ENCODE results near the gene CLEC3B. TPM values are rescaled to one million over a fixed set of nuclear protein-coding genes. Genes with fewer than 3 reads are reported as not detected.
A peak's percentile ranks its signal among the peaks of the same experiment; 100 is the strongest.
"Not testable (repeated sequence)": the region's sequence is repeated elsewhere in the genome, so short reads cannot be mapped to it uniquely, and the experiment has no call there.

Gene CLEC3B
- total RNA-seq, 1 experiment from 2014 or later = 1.7 TPM

DNA sequence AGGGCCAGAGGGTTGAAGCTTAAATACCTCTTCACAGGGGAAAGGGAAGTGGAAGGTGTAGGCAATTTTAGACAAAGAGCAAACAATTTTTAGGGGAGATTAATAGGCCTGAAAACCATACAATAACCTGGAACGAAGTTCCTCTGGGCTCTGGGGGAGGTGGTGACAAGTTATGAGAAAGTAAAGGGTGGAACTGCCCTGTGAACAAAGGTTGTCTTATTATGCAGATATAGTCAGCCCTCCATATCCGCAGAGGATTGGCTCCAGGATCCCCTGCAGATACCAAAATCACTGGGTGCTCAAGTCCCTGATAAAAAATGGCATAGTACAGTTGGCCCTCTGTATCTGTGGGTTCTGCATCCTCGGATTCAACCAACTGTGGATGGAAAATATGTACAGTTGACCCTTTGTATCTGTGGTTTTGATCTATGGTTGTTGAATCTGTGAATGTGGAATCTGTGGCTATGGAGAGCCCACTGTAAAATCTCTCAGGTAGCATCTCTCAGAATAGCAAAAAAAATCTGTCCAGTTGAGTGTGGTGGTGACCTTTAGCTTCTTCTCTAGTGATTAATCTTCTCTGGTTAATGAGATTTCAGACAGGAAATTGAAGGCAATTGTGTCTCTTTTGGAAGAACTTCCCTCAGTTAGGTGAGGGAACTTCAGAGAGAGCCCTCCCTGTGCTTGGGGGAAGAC lies 40.2 kb downstream of the CLEC3B start:
- peak; percentile 75 for DNase-seq (ENCODE audit: low read depth)

DNA sequence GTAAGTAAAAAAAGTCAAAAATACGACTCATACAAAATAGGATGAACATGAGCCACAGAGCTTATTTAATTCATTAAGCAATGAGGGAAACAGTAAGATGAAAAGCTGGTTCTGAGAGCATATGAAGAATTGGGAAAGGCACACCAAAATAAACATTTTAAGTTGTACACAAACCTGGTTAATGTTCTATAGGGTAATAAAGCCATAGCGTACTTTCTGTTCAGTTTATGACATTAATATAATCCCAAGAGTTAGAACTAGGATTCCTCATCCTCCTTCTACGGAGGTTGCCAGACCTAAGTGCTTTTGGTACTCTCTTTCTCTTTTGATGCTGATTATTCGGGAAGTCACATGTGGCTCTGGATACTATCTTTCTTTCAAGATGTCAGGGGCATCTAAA lies 41.4 kb downstream of the CLEC3B start:
- no peak for DNase-seq (ENCODE audit: low read depth)

DNA sequence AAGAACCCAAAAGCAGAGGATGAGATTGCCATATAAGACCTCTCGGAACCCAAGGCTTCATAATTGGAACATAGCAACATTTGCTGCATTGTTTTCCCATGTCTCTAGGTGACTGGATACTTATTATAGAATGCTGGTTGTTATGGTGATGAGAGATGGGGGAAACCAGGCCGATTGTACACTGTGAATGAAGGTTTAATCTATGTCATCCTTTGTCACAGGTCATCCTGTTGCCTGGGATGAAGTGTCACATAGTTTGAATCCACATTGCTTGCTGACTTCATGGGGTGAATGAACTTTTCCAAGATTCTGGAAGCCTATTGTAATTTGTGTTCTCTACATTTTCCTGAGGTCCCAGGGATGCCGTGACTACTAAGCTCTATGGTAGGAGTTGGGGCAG lies 41.8 kb downstream of the CLEC3B start:
- no peak for DNase-seq (ENCODE audit: low read depth)

DNA sequence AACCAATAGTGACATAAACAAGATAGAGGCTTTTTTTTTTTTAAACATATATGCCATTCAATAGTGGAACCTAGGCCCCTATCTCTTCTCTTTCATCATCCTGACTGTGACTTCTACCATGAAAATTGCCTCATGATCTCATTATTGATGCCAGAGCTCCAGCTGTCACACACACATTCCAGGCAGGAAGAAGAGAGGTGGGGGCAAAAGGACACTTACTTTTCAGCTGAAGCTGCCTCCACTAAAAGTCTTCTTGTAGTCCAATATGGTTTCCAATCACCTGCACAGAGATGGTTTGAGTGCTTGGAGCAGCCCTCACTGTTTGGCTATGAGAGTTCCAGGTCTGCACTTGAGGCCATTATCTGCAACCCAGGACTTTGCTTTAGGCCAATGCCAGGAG lies 45.0 kb downstream of the CLEC3B start:
- no peak for DNase-seq (ENCODE audit: low read depth)

DNA sequence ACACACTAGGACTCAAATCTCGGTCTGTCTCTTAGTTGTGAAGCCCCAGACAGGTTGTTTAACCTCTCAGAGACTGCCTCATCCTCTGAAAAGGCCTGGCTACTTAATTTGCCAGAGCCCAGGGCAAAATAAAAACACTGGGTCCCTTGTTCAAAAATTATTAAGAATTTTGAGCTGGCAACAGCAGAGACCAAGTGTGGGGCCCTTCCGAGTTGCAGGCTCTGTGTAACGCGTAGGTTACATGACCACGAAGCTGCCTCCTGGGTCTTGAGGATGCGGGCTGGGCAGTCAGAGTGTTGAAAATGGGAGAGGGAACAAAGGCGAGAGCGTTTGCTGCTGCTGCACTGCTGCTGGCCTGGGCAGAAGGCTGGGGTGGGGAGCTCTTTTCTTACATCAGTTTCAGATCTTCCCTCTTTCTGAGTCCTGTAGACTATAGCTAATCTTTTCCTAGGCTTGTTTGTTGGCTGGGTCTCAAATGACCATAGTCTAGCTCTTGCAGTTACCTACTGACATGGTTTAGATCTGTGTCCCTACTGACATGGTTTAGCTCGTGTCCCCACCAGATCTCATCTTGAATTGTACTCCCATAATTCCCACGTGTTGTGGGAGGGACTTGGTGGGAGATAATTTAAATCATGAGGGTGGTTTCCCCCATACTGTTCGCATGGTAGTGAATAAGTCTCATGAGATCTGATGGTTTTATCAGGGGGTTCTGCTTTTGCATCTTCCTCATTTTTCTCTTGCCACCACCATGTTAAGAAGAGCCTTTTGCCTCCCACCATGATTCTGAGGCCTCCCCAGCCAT lies 49.9 kb downstream of the CLEC3B start:
- no peak for DNase-seq (ENCODE audit: low read depth)

DNA sequence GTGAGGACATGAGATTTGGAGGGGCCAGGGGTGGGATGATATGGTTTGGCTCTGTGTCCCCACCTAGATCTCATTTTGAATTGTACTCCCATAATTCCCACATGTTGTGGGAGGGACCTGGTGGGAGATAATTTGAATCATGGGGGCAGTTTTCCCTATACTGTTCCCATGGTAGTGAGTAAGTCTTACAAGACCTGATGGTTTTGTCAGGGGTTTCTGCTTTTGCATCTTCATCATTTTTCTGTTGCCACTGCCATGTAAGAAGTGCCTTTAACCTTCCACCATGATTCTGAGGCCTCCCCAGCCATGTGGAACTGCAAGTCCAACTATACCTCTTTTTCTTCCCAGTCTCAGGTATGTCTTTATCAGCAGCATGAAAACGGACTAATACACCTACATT lies 52.2 kb downstream of the CLEC3B start:
- DNase-seq (ENCODE audit: low read depth) = not testable (repeated sequence)

DNA sequence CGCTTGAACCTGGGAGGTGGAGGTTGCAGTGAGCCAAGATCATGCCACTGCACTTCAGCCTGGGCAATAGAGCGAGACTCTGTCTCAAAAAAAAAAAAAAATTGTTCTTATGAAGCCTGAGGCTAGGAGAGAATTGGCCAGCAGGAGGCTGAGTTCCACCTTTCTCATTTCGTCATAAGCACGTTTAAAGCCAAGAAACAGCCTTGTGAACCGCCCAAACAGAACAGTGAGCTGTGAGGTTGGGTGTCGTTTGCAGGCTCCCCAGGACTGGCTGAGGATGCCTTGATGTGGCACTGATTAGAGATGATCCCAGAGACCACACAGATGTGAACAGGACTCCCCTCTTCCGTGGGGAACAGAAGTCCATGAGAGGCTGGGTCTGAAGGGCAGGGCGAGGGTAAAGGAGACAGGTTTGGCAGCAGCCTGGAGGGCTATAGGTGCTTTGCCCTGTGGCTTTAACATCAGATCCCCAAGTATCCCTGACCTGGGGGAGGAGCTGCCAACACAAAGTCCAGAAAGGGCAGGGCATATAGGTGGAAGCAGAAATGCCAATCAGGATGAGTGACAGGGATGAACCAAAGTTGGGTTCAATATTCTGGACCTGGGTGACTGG lies 52.9 kb downstream of the CLEC3B start:
- peak; percentile 47 for DNase-seq (ENCODE audit: low read depth)

DNA sequence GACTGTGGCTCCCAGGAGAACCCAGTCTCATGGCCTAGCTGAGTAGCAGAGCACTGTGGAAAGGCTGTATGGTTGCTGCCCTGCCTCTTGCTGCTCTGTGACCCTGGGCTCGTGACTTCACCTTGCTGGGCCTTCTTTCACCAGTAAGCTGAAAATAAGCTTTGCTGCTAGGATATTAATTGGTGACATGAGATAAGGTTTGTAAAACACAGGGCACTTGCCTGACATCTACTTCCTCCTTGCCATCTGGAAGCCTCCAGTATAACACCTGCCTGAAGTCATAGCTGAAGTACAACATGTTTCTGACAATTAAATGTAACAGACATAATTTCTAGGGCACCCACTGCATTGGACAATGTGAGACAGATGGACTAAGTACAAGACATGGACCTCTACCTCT lies 53.6 kb downstream of the CLEC3B start:
- DNase-seq (ENCODE audit: low read depth) = no peak

DNA sequence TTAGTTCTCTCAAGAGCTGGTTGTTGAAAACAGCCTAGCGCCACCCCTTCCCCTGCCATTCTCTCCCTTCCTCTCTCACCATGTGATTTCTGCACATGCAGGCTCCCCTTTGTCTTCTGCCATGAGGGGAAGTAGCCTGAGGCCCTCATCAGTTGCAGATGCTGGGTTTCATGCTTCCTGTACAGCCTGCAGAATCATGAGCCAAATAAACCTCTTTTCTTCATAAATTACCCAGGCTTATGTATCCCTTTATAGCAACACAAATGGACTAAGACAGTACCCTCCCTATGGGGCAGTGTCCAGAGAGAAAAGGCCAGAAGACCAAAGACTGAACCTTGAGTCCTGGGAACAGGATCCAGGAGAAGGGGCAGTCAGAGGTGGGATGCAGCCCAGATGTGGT lies 54.7 kb downstream of the CLEC3B start:
- DNase-seq (ENCODE audit: low read depth) = no peak

DNA sequence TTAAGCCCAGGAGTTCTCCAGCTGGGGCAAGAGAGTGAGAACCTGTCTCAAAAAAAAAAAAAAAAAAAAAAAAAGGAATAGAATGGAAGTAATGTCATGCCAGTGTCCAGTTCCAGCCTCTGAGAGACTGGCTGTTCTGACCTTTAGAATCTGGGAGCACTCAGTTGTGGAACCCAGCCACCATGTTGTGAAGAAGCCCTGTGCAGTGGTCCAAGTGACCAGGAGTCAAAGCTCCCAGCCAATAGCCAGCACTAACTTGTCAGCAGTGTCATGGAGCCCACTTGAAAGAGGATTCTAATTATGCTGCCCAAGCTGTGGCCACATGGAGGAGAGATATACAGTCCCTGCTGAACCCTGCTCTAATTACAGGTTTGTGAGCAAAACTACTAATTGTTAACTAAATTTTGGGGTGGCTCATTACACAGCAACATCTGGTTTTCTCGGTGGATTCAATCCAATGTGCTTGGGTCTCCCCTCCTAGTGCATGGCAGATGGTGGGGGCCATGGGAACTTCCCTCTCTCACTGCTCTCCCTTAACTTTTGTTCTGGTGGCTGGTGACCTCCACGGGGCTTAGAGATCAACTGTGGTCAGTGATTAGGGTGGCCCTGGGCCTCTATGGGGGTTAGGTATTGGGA lies 55.5 kb downstream of the CLEC3B start:
- DNase-seq (ENCODE audit: low read depth) = no peak

DNA sequence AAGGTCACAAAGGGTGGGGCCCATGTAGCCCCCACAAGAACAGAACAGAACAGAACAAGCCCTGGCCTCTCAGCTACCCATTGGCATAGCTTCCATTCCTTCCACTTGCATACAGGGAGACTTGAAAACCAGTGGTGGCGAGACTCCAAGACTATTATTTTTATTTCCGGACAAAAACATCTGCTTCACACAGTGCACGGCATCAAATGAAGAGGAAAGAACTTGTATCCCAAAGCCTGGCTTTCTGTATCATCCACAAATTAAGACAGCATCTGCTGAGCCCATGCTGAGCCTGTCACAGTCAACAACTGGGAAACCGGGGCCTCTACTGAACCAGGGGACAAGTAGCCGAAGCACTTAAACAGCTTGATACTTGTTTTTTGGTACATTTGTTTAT lies 56.0 kb downstream of the CLEC3B start:
- DNase-seq (ENCODE audit: low read depth) = peak; percentile 66

DNA sequence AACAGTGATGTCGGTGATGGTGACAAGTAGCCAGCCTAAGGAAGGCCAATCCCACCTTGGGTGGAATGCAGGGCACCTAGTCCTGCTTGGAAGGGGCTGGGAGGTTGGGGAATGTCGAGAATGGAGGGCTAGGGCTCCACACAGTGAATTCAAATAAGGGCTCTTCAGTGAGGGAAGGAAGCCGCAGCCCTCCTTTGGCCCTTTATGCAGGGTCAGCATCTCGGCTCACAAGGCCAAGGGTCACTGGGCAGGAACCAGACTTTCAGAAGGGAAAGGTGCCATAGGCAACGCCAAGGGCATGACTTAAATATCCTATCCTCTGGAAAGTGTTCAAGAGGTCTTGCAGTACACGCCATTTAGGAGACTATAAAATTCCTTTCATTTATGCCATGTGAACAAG lies 56.9 kb downstream of the CLEC3B start:
- no peak for DNase-seq (ENCODE audit: low read depth)

DNA sequence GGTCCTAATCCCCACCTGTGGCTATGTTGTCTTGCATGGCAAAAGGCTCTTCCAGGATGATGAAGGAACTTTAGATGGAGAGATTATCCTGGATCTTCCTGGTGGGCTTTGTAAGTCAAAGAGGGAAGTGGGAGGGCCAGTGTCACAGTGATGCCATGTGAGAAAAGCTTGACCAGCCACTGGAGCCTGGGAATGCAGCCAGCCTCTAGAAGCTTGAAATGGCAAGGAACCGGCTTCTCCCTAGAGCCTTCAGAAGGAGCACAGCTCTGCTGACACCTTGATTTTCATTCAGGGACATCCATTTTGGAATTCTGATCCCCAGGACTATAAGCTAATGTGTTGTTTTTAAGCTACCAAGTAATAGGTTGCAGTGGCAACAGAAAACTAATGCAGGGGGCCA lies 58.3 kb downstream of the CLEC3B start:
- DNase-seq (ENCODE audit: low read depth) = peak; percentile 39

DNA sequence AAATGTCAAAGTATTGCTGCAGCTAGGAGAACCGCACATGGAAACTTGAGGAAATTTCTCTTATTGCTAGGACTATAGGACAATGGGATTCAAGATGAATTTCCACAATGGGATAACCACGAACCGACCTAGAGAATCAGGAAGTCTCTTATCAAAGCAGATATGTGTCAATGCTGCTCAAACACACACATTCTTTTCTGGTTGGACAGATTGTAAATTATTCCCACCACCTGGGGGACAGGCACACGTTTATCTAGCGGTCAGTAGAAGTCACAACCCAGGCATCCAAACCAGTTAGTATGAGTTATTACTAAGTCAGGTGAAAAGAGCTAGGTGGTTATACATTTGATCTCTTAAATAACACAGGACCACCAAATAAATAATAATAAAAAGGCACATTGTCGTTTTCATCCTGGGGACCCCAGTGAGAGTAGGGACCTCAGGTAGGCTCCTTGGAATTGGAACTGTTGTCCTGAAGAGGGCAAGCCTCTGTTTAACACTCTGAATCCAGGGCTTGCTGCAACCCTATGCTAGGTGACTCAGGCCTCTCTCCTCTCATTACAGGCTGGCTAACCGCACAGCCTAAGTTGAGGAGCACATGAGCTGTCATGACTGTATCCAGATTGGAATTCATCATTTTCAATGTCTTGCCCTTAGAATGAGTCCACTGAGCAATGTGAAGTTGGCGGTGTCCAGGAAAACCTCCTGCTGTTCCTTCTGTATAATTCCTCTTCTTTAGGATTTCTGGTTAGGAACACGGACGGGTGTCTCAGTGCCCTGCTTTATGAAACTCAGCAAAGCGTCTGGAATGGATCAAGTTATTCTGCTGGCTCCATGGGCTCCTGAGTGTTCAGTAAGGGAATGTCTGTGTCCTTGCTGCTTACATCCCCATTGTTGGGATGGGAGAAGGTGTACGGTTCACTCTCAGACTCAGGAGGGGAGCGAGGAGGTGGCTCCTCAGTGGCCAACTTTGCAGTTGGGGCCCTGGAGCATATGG lies 59.0 kb downstream of the CLEC3B start:
- peak; percentile 97 for DNase-seq (ENCODE audit: low read depth)

Other genes with a start within 250 kb of the CLEC3B start
- gene TMEM42, start 164.4 kb upstream of the CLEC3B start, total RNA-seq (2014; rRNA removed; shearing (Covaris generic)) = 11.8 and 17.0 TPM in 2 replicates
- under 0.01 TPM in 1 of 2 replicates, not detected in the other for gene TGM4, start 151.7 kb upstream of the CLEC3B start, total RNA-seq (2014; rRNA removed; shearing (Covaris generic))
- gene ZDHHC3, start 50.1 kb upstream of the CLEC3B start, total RNA-seq (2014; rRNA removed; shearing (Covaris generic)) = 51.4 and 62.7 TPM in 2 replicates
- gene EXOSC7, start 50.1 kb upstream of the CLEC3B start, total RNA-seq (2014; rRNA removed; shearing (Covaris generic)) = 52.0 and 69.7 TPM in 2 replicates
- 75.6 and 78.0 TPM in 2 replicates for gene CDCP1, start 120.1 kb downstream of the CLEC3B start, total RNA-seq (2014; rRNA removed; shearing (Covaris generic))
- 152 and 160 TPM in 2 replicates for gene TMEM158, start 200.0 kb downstream of the CLEC3B start, total RNA-seq (2014; rRNA removed; shearing (Covaris generic))